Ovary (tissue), 9 donors: ENCODE data around the gene MARCHF4. TPM values are rescaled to one million over a fixed set of nuclear protein-coding genes. Genes with fewer than 3 reads are reported as not detected.

Experiments
- DNase-seq, 5 donors: peaks; one replicate each; pipeline ENCODE4 v3.0.0-alpha.2; 2019 to 2020
- H3K27ac ChIP-seq, 2 donors: fragments of 200-600 bp; one replicate each; pipeline versions ENCODE4 v1.5.1 to v1.8.0; 2019 to 2022
- H3K27me3 ChIP-seq: fragments of 200-600 bp; one replicate; pipeline ENCODE4 v1.8.0; 2022
- H3K36me3 ChIP-seq: fragments of 200-600 bp; sonication (generic); one replicate; pipeline ENCODE4 v1.5.1; 2019
- H3K4me1 ChIP-seq: one replicate; pipeline ENCODE4 v1.8.1; 2013; ENCODE audit warnings: mild to moderate bottlenecking, moderate library complexity; ENCODE audit not compliant: insufficient read depth
- H3K4me3 ChIP-seq: fragments of 200-600 bp; sonication (generic); one replicate; pipeline ENCODE4 v1.5.1; 2017
- H3K9me3 ChIP-seq, 2 donors: fragments of 200-600 bp in 1 of 2; sonication (generic) in 1 of 2; one replicate each; pipeline versions ENCODE4 v1.5.1 to v1.8.1; 2013 to 2019; ENCODE audit warnings: mild to moderate bottlenecking in 1 of 2, moderate library complexity in 1 of 2
- EP300 ChIP-seq: sonication (generic); formaldehyde crosslinking; IDR thresholded peaks from one replicate; pipeline ENCODE4 v1.6.1; 2017; ENCODE audit warnings: antibody characterized with exemption
- POLR2A ChIP-seq: fragments of 450-650 bp; IDR thresholded peaks from one replicate; pipeline ENCODE4 v1.6.1; 2017; ENCODE audit warnings: antibody characterized with exemption, mild to moderate bottlenecking, moderate library complexity
- WGBS, 3 donors: extraction: QIAGEN DNeasy Blood & Tissue Kit in 1 of 3; methylation state at CpG; one replicate each; pipeline versions ENCODE4 v1.1.5 to v1.1.7; 2013 to 2017; 5-methylcytosine and 5-hydroxymethylcytosine counted together
- intact Hi-C, 4 donors: fragments of 100-400 bp; cut with DNase I; formaldehyde crosslinking; loops; one replicate each; pipeline versions ENCODE4 v1.11.0 to v1.15.1; 2022 to 2023
- polyA plus RNA-seq, 2 donors: library from polyadenylated mRNA; stranded (reverse); fragments of 200-250 nt in 1 of 2; fragments of 350-450 nt in 1 of 2; fragmentation: Illumina TruSeq in 1 of 2; extraction: RNeasy Lipid Tissue Mini Kit (QIAGEN cat#74804) in 1 of 2; gene quantifications; one replicate each; pipeline ENCODE4 v1.2.3, GENCODE V29; 2013 to 2014
- small RNA-seq: library from RNA; depleted of rRNA; stranded (forward); fragments of <200 nt; gene quantifications from one replicate; pipeline ENCODE3, GENCODE V24; 2016
- total RNA-seq, 7 donors: library from RNA; depleted of rRNA in 2 of 7; stranded (reverse); fragments of >200 nt in 2 of 7; fragmentation: NEBNext Ultra II Directional in 3 of 7; extraction: Animal tissue kit (Norgen Biotek cat#: 25700) in 3 of 7; gene quantifications; one replicate each; pipeline versions ENCODE4 v1.1.0 to v1.2.4, GENCODE V29; 2016 to 2023
- TF ChIP-seq, protein P1 (sequence below), 3 donors: fragments of 450-650 bp in 2 of 3; fragments of 200-600 bp in 1 of 3; IDR thresholded peaks; one replicate each; pipeline versions ENCODE4 v1.5.1 to v1.8.0; 2016 to 2022; ENCODE audit warnings: antibody characterized with exemption in 3 of 3, mild to moderate bottlenecking in 1 of 3
- donor health status: DM: no; HTN: no; CAD: no; lungs with moderate emphysema.
- donor health status: DM: no; HTN: no; CAD: no.
- donor health status: Bipolar disorder and iron deficiency.
- donor health status: DM: yes; HTN: yes; CAD: no.
- donor health status: DM: no; HTN: no; CAD: no.
- donor health status: DM: yes; HTN: yes; CAD: no.

Gene MARCHF4
- total and polyA plus RNA-seq, 9 donors: 0.01 to 0.10 (median 0.05) TPM; not detected in 5

- intact Hi-C loops: no loop called here
- H3K4me3 ChIP-seq: no peak overlapping the region
- DNase-seq: no peak
- no peak overlapping the region for H3K27ac ChIP-seq
- no peak for TF ChIP-seq EP300
- 12 to 34% (median 27%) methylated on average over 1 of the region's 1 CpG for WGBS, 3 donors
- no peaks in the 10 kb centered on the region for H3K9me3 ChIP-seq
- H3K27me3 ChIP-seq: no peaks in the 10 kb centered on the region
- H3K4me1 ChIP-seq: peaks cover 6% of the 10 kb centered on the region
- H3K36me3 ChIP-seq: no peaks in the 10 kb centered on the region
Observed at GRCh38 chr2:216335252-216335651, 37.0 kb downstream of the MARCHF4 start.

DNA sequence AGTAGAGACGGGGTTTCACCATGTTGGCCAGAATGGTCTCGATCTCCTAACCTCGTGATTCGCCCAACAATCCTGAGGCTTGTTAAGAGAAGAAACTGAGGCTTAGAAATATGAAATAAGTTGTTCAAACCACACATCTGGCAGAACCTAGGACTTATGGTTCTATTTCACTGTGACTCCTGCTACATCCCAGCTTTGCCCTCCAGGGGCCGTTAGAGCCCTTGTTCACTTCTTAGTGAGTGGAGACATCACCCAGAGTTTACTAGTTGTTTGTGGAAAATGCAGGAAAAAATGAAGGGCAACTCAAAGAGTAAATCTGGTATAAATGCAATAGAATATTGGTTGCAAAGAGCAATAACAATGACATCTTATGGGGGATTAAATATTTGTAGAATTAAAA, 43.9 kb downstream of the MARCHF4 start:
- Histone ChIP-seq H3K36me3 (no peaks in the 10 kb centered on the region), H3K9me3 (no peaks in the 10 kb centered on the region), H3K4me3 (no peak overlapping the region), H3K27me3 (no peaks in the 10 kb centered on the region), H3K4me1 (no peaks in the 10 kb centered on the region), H3K27ac (no peak overlapping the region)
- intact Hi-C loops: no loop called here
- no peak for DNase-seq
- WGBS, 3 donors: 83 to 85% (median 85%) methylated on average over 5 of the region's 5 CpGs
- TF ChIP-seq POLR2A: no peak
- no peak for TF ChIP-seq EP300
- TF ChIP-seq, protein P1, sequence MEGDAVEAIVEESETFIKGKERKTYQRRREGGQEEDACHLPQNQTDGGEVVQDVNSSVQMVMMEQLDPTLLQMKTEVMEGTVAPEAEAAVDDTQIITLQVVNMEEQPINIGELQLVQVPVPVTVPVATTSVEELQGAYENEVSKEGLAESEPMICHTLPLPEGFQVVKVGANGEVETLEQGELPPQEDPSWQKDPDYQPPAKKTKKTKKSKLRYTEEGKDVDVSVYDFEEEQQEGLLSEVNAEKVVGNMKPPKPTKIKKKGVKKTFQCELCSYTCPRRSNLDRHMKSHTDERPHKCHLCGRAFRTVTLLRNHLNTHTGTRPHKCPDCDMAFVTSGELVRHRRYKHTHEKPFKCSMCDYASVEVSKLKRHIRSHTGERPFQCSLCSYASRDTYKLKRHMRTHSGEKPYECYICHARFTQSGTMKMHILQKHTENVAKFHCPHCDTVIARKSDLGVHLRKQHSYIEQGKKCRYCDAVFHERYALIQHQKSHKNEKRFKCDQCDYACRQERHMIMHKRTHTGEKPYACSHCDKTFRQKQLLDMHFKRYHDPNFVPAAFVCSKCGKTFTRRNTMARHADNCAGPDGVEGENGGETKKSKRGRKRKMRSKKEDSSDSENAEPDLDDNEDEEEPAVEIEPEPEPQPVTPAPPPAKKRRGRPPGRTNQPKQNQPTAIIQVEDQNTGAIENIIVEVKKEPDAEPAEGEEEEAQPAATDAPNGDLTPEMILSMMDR (IDR thresholded peaks at IDR 0.05): no peak

GRCh38 chr2:216327447-216327935, 44.8 kb downstream of the MARCHF4 start:
- Histone ChIP-seq H3K4me3 (no peak overlapping the region), H3K4me1 (no peaks in the 10 kb centered on the region), H3K27me3 (no peaks in the 10 kb centered on the region), H3K9me3 (no peaks in the 10 kb centered on the region), H3K36me3 (no peaks in the 10 kb centered on the region), H3K27ac (no peak overlapping the region)
- TF ChIP-seq, protein P1 (IDR thresholded peaks at IDR 0.05): no peak
- TF ChIP-seq POLR2A (no peak), EP300 (no peak)
- 82 to 95% (median 84%) methylated on average over 1 of the region's 1 CpG for WGBS, 3 donors
- intact Hi-C loops: no loop called here
- no peak for DNase-seq

Small RNAs within 50 kb of the gene (small RNA-seq; reads per million reads assigned to genes)
- not detected for gene RF00019

Other genes with a start within 250 kb of the MARCHF4 start
- 10 to 100 TPM; 17.8 to 29.1 (median 20.9) TPM for gene SMARCAL1, start 40.0 kb upstream of the MARCHF4 start, total RNA-seq
- 10 to 100 TPM; 11.1 to 22.2 TPM for gene SMARCAL1, start 40.0 kb upstream of the MARCHF4 start, polyA plus RNA-seq
- 1,000 to 10,000 TPM; 3,187 to 6,025 (median 4,762) TPM for gene RPL37A, start 126.4 kb upstream of the MARCHF4 start, total RNA-seq
- 1,000 to 10,000 TPM; 6,365 to 7,390 TPM for gene RPL37A, start 126.4 kb upstream of the MARCHF4 start, polyA plus RNA-seq